Upper lobe of left lung (tissue), 6 donors: ENCODE results near the gene TSKU. TPM values are rescaled to one million over a fixed set of nuclear protein-coding genes. Genes with fewer than 3 reads are reported as not detected.

Experiments
- ATAC-seq, 2 donors: fragments of 200-7000 bp; cut with Tn5 transposase; one replicate each; pipeline ENCODE4 v1.9.1; 2022; ENCODE audit warnings: mild to moderate bottlenecking in 2 of 2, moderate library complexity in 2 of 2; ENCODE audit not compliant: low FRiP score in 2 of 2
- DNase-seq, 2 donors: peaks; one replicate each; pipeline ENCODE4 v3.0.0-alpha.2; 2019 to 2020
- H3K27ac ChIP-seq, 4 donors: fragments of 200-600 bp; sonication (generic); one replicate each; pipeline ENCODE4 v1.5.1; 2016 to 2019
- H3K27me3 ChIP-seq, 4 donors: fragments of 200-600 bp; sonication (generic); one replicate each; pipeline ENCODE4 v1.5.1; 2017 to 2019
- H3K36me3 ChIP-seq, 4 donors: fragments of 200-600 bp; sonication (generic); one replicate each; pipeline ENCODE4 v1.5.1; 2016 to 2019
- H3K4me1 ChIP-seq, 4 donors: fragments of 200-600 bp; sonication (generic); one replicate each; pipeline ENCODE4 v1.5.1; 2018 to 2019
- H3K4me3 ChIP-seq, 4 donors: fragments of 200-600 bp; sonication (generic); one replicate each; pipeline ENCODE4 v1.5.1; 2017 to 2019; ENCODE audit warnings: mild to moderate bottlenecking in 2 of 4, moderate library complexity in 1 of 4
- H3K9me3 ChIP-seq, 4 donors: fragments of 200-600 bp; sonication (generic); one replicate each; pipeline ENCODE4 v1.5.1; 2018 to 2019
- EP300 ChIP-seq, 4 donors: sonication (generic); formaldehyde crosslinking; IDR thresholded peaks; one replicate each; pipeline ENCODE4 v1.5.1; 2017; ENCODE audit warnings: antibody characterized with exemption in 4 of 4, control low read depth in 2 of 4
- POLR2A ChIP-seq, 4 donors: fragments of 450-650 bp; IDR thresholded peaks; one replicate each; pipeline ENCODE4 v1.5.1; 2016 to 2017; ENCODE audit warnings: antibody characterized with exemption in 4 of 4, mild to moderate bottlenecking in 2 of 4
- POLR2AphosphoS5 ChIP-seq, 2 donors: sonication (generic); formaldehyde crosslinking; IDR thresholded peaks; one replicate each; pipeline ENCODE4 v1.5.1; 2017; ENCODE audit warnings: antibody characterized with exemption in 2 of 2
- WGBS, 2 donors: methylation state at CpG; one replicate each; pipeline ENCODE4 v1.1.5; 2017 to 2018; 5-methylcytosine and 5-hydroxymethylcytosine counted together
- total RNA-seq, 6 donors: library from RNA; depleted of rRNA in 4 of 6; stranded (reverse); fragments of >200 nt in 4 of 6; gene quantifications; one replicate each; pipeline versions ENCODE4 v1.1.0 to v1.2.1, GENCODE V29; 2016 to 2021
- TF ChIP-seq, protein P1 (sequence below), 6 experiments: fragments of 450-650 bp in 4 of 6; fragments of 200-600 bp in 2 of 6; sonication (generic) in 2 of 6; IDR thresholded peaks; one replicate each; pipeline ENCODE4 v1.5.1; 2016 to 2019; ENCODE audit warnings: antibody characterized with exemption in 6 of 6
- donor health status: DM: no; HTN: no; CAD: no; lungs with moderate emphysema.
- donor health status: DM: no; HTN: yes; CAD: no; lungs with severe emphysema.

Gene TSKU
- total RNA-seq, 6 donors from 2014 or later, result 2.1 to 19.8 (median 9.5) TPM

DNA sequence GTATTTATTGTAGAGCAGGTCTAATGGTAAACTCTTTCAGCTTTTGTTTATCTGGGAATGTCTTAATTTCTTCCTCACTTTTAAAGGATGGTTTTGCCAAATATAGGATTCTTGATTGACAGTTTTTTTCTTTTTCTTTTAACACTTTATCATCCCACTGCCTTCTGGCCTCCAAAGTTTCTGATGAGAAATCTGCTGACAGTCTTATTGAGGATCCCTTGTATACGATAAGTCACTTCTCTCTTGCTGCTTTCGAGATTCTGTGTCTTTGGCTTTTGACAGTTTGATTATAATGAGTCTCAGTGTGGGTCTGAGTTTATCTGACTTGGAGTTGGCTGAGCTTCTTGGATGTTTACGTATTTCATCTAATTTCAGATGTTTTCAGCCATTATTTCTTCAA, 6.7 kb upstream of the TSKU start:
- Histone ChIP-seq H3K4me1 (peaks cover 0 to 4% (median 1%) of the 10 kb centered on the region in 4 donors), H3K4me3 (no peak overlapping the region), H3K36me3 (no peaks in the 10 kb centered on the region), H3K27ac (no peak overlapping the region), H3K9me3 (peaks cover 9 to 19% (median 14%) of the 10 kb centered on the region in 4 donors), H3K27me3 (no peaks in the 10 kb centered on the region)
- DNase-seq (no peak), ATAC-seq (no peak)
- TF ChIP-seq, protein P1, sequence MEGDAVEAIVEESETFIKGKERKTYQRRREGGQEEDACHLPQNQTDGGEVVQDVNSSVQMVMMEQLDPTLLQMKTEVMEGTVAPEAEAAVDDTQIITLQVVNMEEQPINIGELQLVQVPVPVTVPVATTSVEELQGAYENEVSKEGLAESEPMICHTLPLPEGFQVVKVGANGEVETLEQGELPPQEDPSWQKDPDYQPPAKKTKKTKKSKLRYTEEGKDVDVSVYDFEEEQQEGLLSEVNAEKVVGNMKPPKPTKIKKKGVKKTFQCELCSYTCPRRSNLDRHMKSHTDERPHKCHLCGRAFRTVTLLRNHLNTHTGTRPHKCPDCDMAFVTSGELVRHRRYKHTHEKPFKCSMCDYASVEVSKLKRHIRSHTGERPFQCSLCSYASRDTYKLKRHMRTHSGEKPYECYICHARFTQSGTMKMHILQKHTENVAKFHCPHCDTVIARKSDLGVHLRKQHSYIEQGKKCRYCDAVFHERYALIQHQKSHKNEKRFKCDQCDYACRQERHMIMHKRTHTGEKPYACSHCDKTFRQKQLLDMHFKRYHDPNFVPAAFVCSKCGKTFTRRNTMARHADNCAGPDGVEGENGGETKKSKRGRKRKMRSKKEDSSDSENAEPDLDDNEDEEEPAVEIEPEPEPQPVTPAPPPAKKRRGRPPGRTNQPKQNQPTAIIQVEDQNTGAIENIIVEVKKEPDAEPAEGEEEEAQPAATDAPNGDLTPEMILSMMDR (IDR thresholded peaks at IDR 0.05), result no peak
- TF ChIP-seq POLR2AphosphoS5 (IDR thresholded peaks at IDR 0.05) (no peak), POLR2A (IDR thresholded peaks at IDR 0.05) (no peak)
- 79 to 94% methylated on average over 3 of the region's 3 CpGs for WGBS, 2 donors

DNA sequence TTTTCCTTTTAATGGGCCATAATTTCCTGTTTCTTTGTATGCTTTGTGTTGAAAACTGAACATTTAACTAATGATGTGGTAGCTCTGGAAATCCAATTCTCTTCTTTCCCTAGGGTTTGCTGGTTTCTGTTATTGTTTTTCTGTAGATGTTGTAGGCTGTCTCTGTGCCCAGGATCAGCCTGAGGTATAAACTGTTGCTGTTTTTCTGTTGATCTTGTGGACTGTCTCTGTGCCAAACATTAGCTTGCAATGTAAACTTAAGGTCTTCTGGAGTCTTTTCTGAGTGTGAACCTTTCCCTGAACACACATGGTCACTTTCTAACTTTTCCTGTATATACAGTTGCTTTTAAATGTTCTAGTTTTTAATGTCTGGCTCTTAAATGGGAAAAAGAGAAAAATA, 5.9 kb upstream of the TSKU start:
- ATAC-seq (no peak), DNase-seq (no peak)
- TF ChIP-seq, protein P1 (IDR thresholded peaks at IDR 0.05), result no peak
- TF ChIP-seq POLR2A (IDR thresholded peaks at IDR 0.05) (no peak), EP300 (IDR thresholded peaks at IDR 0.05) (no peak), POLR2AphosphoS5 (IDR thresholded peaks at IDR 0.05) (no peak)
- Histone ChIP-seq H3K9me3 (peaks cover 9 to 19% (median 14%) of the 10 kb centered on the region in 4 donors), H3K4me1 (peaks cover under 1 to 5% (median 3%) of the 10 kb centered on the region in 4 donors), H3K4me3 (no peak overlapping the region), H3K27me3 (no peaks in the 10 kb centered on the region), H3K36me3 (no peaks in the 10 kb centered on the region), H3K27ac (no peak overlapping the region)

DNA sequence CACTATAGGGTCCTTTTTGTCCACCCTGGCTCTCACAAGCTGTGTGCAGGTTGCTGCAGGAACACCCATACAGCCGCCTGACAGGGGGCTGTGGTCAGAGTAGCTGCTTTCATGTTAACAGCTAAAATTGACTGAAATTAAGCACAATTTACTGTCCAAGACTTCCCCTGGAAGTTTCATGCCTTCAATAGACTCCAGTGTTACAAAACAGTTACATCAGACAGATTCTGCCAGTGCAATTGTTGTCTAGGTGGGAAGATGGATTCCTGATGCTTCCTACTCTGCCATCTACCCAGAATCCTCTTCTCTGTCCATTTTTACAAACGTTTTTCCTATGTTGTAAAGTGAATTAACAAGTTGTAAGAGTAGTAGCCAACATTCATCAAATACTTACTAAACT, 5.3 kb upstream of the TSKU start:
- Histone ChIP-seq H3K4me1 (peaks cover 0 to 10% (median 7%) of the 10 kb centered on the region in 4 donors), H3K36me3 (no peaks in the 10 kb centered on the region), H3K27me3 (no peaks in the 10 kb centered on the region), H3K4me3 (no peak overlapping the region), H3K27ac (no peak overlapping the region), H3K9me3 (peaks cover 9 to 19% (median 14%) of the 10 kb centered on the region in 4 donors)
- 52 to 69% methylated on average over 2 of the region's 2 CpGs for WGBS, 2 donors
- DNase-seq (no peak), ATAC-seq (no peak)
- TF ChIP-seq, protein P1 (IDR thresholded peaks at IDR 0.05), result no peak
- TF ChIP-seq POLR2AphosphoS5 (IDR thresholded peaks at IDR 0.05) (no peak), POLR2A (IDR thresholded peaks at IDR 0.05) (no peak), EP300 (IDR thresholded peaks at IDR 0.05) (no peak)

DNA sequence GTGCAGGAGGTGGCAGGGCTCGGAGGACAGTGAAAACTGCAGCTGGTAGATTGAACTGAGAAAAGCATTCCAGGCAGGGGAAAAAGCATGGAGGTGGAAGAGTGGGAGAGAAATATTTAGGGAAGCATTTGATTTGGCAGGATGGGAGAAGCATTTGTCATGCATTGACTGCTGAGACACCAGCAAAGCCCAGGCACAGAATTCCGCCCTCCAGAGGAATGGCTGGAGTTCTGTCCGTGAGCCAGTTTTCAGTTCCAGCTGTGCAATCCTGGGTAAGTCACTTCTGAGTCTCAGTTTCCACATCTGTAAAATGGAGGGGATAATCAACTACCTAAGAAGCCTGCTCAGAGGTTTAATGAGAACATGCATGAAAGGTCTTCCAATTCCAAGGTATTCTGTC, 4.3 kb upstream of the TSKU start:
- peaks cover 9 to 19% (median 14%) of the 10 kb centered on the region in 4 donors for H3K9me3 ChIP-seq
- WGBS, 2 donors, result 81 to 93% methylated on average over 3 of the region's 3 CpGs
- TF ChIP-seq, protein P1 (IDR thresholded peaks at IDR 0.05), result no peak
- TF ChIP-seq POLR2AphosphoS5 (IDR thresholded peaks at IDR 0.05) (no peak), EP300 (IDR thresholded peaks at IDR 0.05) (no peak), POLR2A (IDR thresholded peaks at IDR 0.05) (no peak)

More for the DNA sequence above, 4.3 kb upstream of the TSKU start:
- DNase-seq (no peak), ATAC-seq (no peak)
- Histone ChIP-seq H3K27me3 (peaks cover 0 to under 1% (median 0%) of the 10 kb centered on the region in 4 donors), H3K4me3 (no peak overlapping the region), H3K27ac (no peak overlapping the region), H3K4me1 (peaks cover 6 to 19% (median 13%) of the 10 kb centered on the region in 4 donors), H3K36me3 (no peaks in the 10 kb centered on the region)
